Measurements from ENCODE around the gene GGT7. TPM values are rescaled to one million over a fixed set of nuclear protein-coding genes. Genes with fewer than 3 reads are reported as not detected.

The GGT7 gene
- total RNA-seq, 2 donors from 2014 or later: 15.0 to 20.2 TPM

- H3K36me3 Mint-ChIP-seq (ENCODE audit: low read depth): peaks cover 9% of the 10 kb centered on the region
Measured at GRCh38 chr20:34859367-34859766, 13.3 kb downstream of the GGT7 start.

GRCh38 chr20:34852298-34852697, 20.4 kb downstream of the GGT7 start:
- Mint-ChIP-seq H3K4me1 (peaks cover 2% of the 10 kb centered on the region), H3K4me3 (no peak overlapping the region), H3K36me3 (ENCODE audit: low read depth) (no peaks in the 10 kb centered on the region), H3K27me3 (no peaks in the 10 kb centered on the region), H3K27ac (no peak overlapping the region)
- DNase-seq (no peak), ATAC-seq (no peak)
- no peaks in the 10 kb centered on the region for H3K9me3 ChIP-seq (ENCODE audit: control insufficient read depth, low read length, poor library complexity, severe bottlenecking)

More at GRCh38 chr20:34859367-34859766, 13.3 kb downstream of the GGT7 start:
- Mint-ChIP-seq H3K4me1 (peaks cover 8% of the 10 kb centered on the region), H3K4me3 (no peak overlapping the region), H3K27me3 (no peaks in the 10 kb centered on the region), H3K27ac (no peak overlapping the region)
- no peaks in the 10 kb centered on the region for H3K9me3 ChIP-seq (ENCODE audit: control insufficient read depth, low read length, poor library complexity, severe bottlenecking)
- DNase-seq (no peak), ATAC-seq (no peak)

- Mint-ChIP-seq H3K27ac (no peak overlapping the region), H3K36me3 (ENCODE audit: low read depth) (peaks cover 7% of the 10 kb centered on the region), H3K4me1 (peaks cover 8% of the 10 kb centered on the region), H3K27me3 (no peaks in the 10 kb centered on the region), H3K4me3 (no peak overlapping the region)
- no peaks in the 10 kb centered on the region for H3K9me3 ChIP-seq (ENCODE audit: control insufficient read depth, low read length, poor library complexity, severe bottlenecking)
- ATAC-seq: no peak
- no peak for DNase-seq
Measured at GRCh38 chr20:34850969-34851368, 21.7 kb downstream of the GGT7 start.

GRCh38 chr20:34849778-34850177, 22.9 kb downstream of the GGT7 start:
- Mint-ChIP-seq H3K27ac (no peak overlapping the region), H3K36me3 (ENCODE audit: low read depth) (peaks cover 7% of the 10 kb centered on the region)

GRCh38 chr20:34848597-34848996, 24.1 kb downstream of the GGT7 start:
- no peaks in the 10 kb centered on the region for H3K9me3 ChIP-seq (ENCODE audit: control insufficient read depth, low read length, poor library complexity, severe bottlenecking)
- no peak overlapping the region for H3K27ac Mint-ChIP-seq
- peaks cover 6% of the 10 kb centered on the region for H3K4me1 Mint-ChIP-seq
- DNase-seq: no peak
- H3K4me3 Mint-ChIP-seq: no peak overlapping the region
- no peaks in the 10 kb centered on the region for H3K27me3 Mint-ChIP-seq
- no peak for ATAC-seq
- H3K36me3 Mint-ChIP-seq (ENCODE audit: low read depth): peaks cover 7% of the 10 kb centered on the region

More at GRCh38 chr20:34849778-34850177, 22.9 kb downstream of the GGT7 start:
- ATAC-seq: no peak
- Mint-ChIP-seq H3K4me1 (peaks cover 6% of the 10 kb centered on the region), H3K27me3 (no peaks in the 10 kb centered on the region), H3K4me3 (no peak overlapping the region)
- DNase-seq: no peak
- no peaks in the 10 kb centered on the region for H3K9me3 ChIP-seq (ENCODE audit: control insufficient read depth, low read length, poor library complexity, severe bottlenecking)

- no peak for ATAC-seq
- Mint-ChIP-seq H3K4me3 (peak overlapping the region; percentile 25), H3K27ac (no peak overlapping the region)
Measured at GRCh38 chr20:34843421-34843820, 29.2 kb downstream of the GGT7 start.

GRCh38 chr20:34842143-34842542, 30.5 kb downstream of the GGT7 start:
- DNase-seq (no peak), ATAC-seq (no peak)
- H3K4me3 Mint-ChIP-seq: no peak overlapping the region
- no peak overlapping the region for H3K27ac Mint-ChIP-seq
- no peaks in the 10 kb centered on the region for H3K9me3 ChIP-seq (ENCODE audit: control insufficient read depth, low read length, poor library complexity, severe bottlenecking)
- peaks cover 7% of the 10 kb centered on the region for H3K36me3 Mint-ChIP-seq (ENCODE audit: low read depth)
- H3K4me1 Mint-ChIP-seq: peaks cover 5% of the 10 kb centered on the region
- H3K27me3 Mint-ChIP-seq: peaks cover 12% of the 10 kb centered on the region

More at GRCh38 chr20:34843421-34843820, 29.2 kb downstream of the GGT7 start:
- no peak for DNase-seq
- H3K27me3 Mint-ChIP-seq: peaks cover 12% of the 10 kb centered on the region
- peaks cover 6% of the 10 kb centered on the region for H3K4me1 Mint-ChIP-seq
- no peaks in the 10 kb centered on the region for H3K9me3 ChIP-seq (ENCODE audit: control insufficient read depth, low read length, poor library complexity, severe bottlenecking)
- H3K36me3 Mint-ChIP-seq (ENCODE audit: low read depth): peaks cover 9% of the 10 kb centered on the region

GRCh38 chr20:34834459-34834893, 38.2 kb downstream of the GGT7 start:
- H3K4me3 Mint-ChIP-seq: no peak overlapping the region
- no peaks in the 10 kb centered on the region for H3K36me3 Mint-ChIP-seq (ENCODE audit: low read depth)
- H3K27me3 Mint-ChIP-seq: peaks cover 29% of the 10 kb centered on the region
- no peaks in the 10 kb centered on the region for H3K9me3 ChIP-seq (ENCODE audit: control insufficient read depth, low read length, poor library complexity, severe bottlenecking)
- no peak overlapping the region for H3K27ac Mint-ChIP-seq
- H3K4me1 Mint-ChIP-seq: peaks cover 4% of the 10 kb centered on the region
- ATAC-seq: peak; percentile 50
- DNase-seq: no peak

- Mint-ChIP-seq H3K4me3 (no peak overlapping the region), H3K27me3 (peaks cover 29% of the 10 kb centered on the region), H3K27ac (no peak overlapping the region), H3K4me1 (peaks cover 7% of the 10 kb centered on the region), H3K36me3 (ENCODE audit: low read depth) (no peaks in the 10 kb centered on the region)
- H3K9me3 ChIP-seq (ENCODE audit: control insufficient read depth, low read length, poor library complexity, severe bottlenecking): no peaks in the 10 kb centered on the region
- no peak for ATAC-seq
- no peak for DNase-seq
Measured at GRCh38 chr20:34831936-34832335, 40.7 kb downstream of the GGT7 start.

- no peaks in the 10 kb centered on the region for H3K9me3 ChIP-seq (ENCODE audit: control insufficient read depth, low read length, poor library complexity, severe bottlenecking)
- H3K27me3 Mint-ChIP-seq: peaks cover 23% of the 10 kb centered on the region
- ATAC-seq (no peak), DNase-seq (no peak)
- H3K4me3 Mint-ChIP-seq: no peak overlapping the region
- H3K27ac Mint-ChIP-seq: no peak overlapping the region
- H3K36me3 Mint-ChIP-seq (ENCODE audit: low read depth): peaks cover 5% of the 10 kb centered on the region
- H3K4me1 Mint-ChIP-seq: peaks cover 16% of the 10 kb centered on the region
Measured at GRCh38 chr20:34829191-34829590, 43.5 kb downstream of the GGT7 start.

GRCh38 chr20:34825530-34826362, 46.9 kb downstream of the GGT7 start, which contains the start of gene NCOA6:
Gene NCOA6 (minus strand): TSS chr20:34825651. CDS start chr20:34782355, 43,296 bp downstream.
- Mint-ChIP-seq H3K27me3 (no peaks in the 10 kb centered on the region), H3K27ac (peak within 1 kb of the TSS; percentile 99), H3K36me3 (ENCODE audit: low read depth) (peaks cover 7% of the 10 kb centered on the region), H3K4me1 (peaks cover 40% of the 10 kb centered on the region), H3K4me3 (peak within 1 kb of the TSS; percentile 99)
- DNase-seq: peak; percentile 66 to 87 (median 84)
- peak; percentile 78 for ATAC-seq
- no peaks in the 10 kb centered on the region for H3K9me3 ChIP-seq (ENCODE audit: control insufficient read depth, low read length, poor library complexity, severe bottlenecking)

GRCh38 chr20:34824806-34825529, 47.7 kb downstream of the GGT7 start:
- peak overlapping the region; percentile 99 for H3K27ac Mint-ChIP-seq
- DNase-seq (peak; percentile 61 to 70 (median 62)), ATAC-seq (peak; percentile 86)
- H3K4me1 Mint-ChIP-seq: peaks cover 43% of the 10 kb centered on the region
- H3K9me3 ChIP-seq (ENCODE audit: control insufficient read depth, low read length, poor library complexity, severe bottlenecking): no peaks in the 10 kb centered on the region
- H3K36me3 Mint-ChIP-seq (ENCODE audit: low read depth): peaks cover 7% of the 10 kb centered on the region
- H3K27me3 Mint-ChIP-seq: no peaks in the 10 kb centered on the region
- peak overlapping the region; percentile 99 for H3K4me3 Mint-ChIP-seq

GRCh38 chr20:34824452-34824805, 48.2 kb downstream of the GGT7 start:
- Mint-ChIP-seq H3K4me1 (peaks cover 44% of the 10 kb centered on the region), H3K27me3 (no peaks in the 10 kb centered on the region), H3K27ac (peak overlapping the region; percentile 99), H3K4me3 (peak overlapping the region; percentile 99), H3K36me3 (ENCODE audit: low read depth) (peaks cover 7% of the 10 kb centered on the region)
- peak; percentile 46 to 61 (median 59) for DNase-seq
- ATAC-seq: peak; percentile 66
- no peaks in the 10 kb centered on the region for H3K9me3 ChIP-seq (ENCODE audit: control insufficient read depth, low read length, poor library complexity, severe bottlenecking)
